Neural cell (in vitro differentiated cells): Measurements from ENCODE around the gene PTPRU. TPM values are rescaled to one million over a fixed set of nuclear protein-coding genes. Genes with fewer than 3 reads are reported as not detected.

Experiments
- H2AFZ ChIP-seq: fragments of 200-600, 300-800 bp; sonication (generic), shearing (Covaris generic); 2 replicates; pipeline ENCODE4 v1.6.0; 2014; ENCODE audit warnings: low read depth, mild to moderate bottlenecking, antibody characterized with exemption, low read length, moderate library complexity
- H3F3A ChIP-seq: fragments of 200-600 bp; shearing (Covaris generic); 2 replicates; pipeline ENCODE4 v1.6.1; 2016; ENCODE audit warnings: mild to moderate bottlenecking, moderate library complexity, mixed read lengths, antibody characterized with exemption, low read length; ENCODE audit not compliant: insufficient read depth, poor library complexity, severe bottlenecking
- H3K27ac ChIP-seq: fragments of 200-600, 300-800 bp; sonication (generic), shearing (Covaris generic); 2 replicates; pipeline ENCODE4 v1.5.1; 2014; ENCODE audit warnings: mild to moderate bottlenecking, low read length, moderate library complexity
- H3K27me3 ChIP-seq: fragments of 300-800, 200-600 bp; sonication (generic), shearing (Covaris generic); 2 replicates; pipeline ENCODE4 v1.6.0; 2014; ENCODE audit warnings: mild to moderate bottlenecking, low read depth, low read length, moderate library complexity; ENCODE audit not compliant: insufficient read depth
- H3K36me3 ChIP-seq: fragments of 300-800, 200-600 bp; sonication (generic), shearing (Covaris generic); 2 replicates; pipeline ENCODE4 v1.5.1; 2014; ENCODE audit warnings: mild to moderate bottlenecking, antibody characterized with exemption, low read length, moderate library complexity; ENCODE audit not compliant: insufficient read depth
- H3K4me2 ChIP-seq: fragments of 300-800, 200-600 bp; sonication (generic), shearing (Covaris generic); 2 replicates; pipeline ENCODE4 v1.6.0; 2014; ENCODE audit warnings: mild to moderate bottlenecking, low read length
- H3K4me3 ChIP-seq: fragments of 300-800, 200-600 bp; sonication (generic), shearing (Covaris generic); 2 replicates; pipeline ENCODE4 v1.5.1; 2014; ENCODE audit warnings: mild to moderate bottlenecking, low read length, moderate library complexity
- H3K79me2 ChIP-seq: fragments of 200-600 bp; shearing (Covaris generic); replicated peaks from 2 replicates; pipeline ENCODE4 v1.6.0; 2014; ENCODE audit warnings: mild to moderate bottlenecking, low read length, moderate library complexity; ENCODE audit not compliant: insufficient read depth
- H3K9ac ChIP-seq: fragments of 300-800, 200-600 bp; sonication (generic), shearing (Covaris generic); 2 replicates; pipeline ENCODE4 v1.6.1; 2016; ENCODE audit warnings: mild to moderate bottlenecking, low read length, mixed read lengths
- H3K9me2 ChIP-seq: fragments of 200-600 bp; shearing (Covaris generic); 2 replicates; pipeline ENCODE4 v1.6.1; 2016; ENCODE audit warnings: mild to moderate bottlenecking, low read length, mixed read lengths; ENCODE audit not compliant: insufficient read depth
- H3K9me3 ChIP-seq: fragments of 200-600, 300-800 bp; sonication (generic), shearing (Covaris generic); 2 replicates; pipeline ENCODE4 v1.6.1; 2016; ENCODE audit warnings: mild to moderate bottlenecking, mixed run types, low read length, moderate library complexity, mixed read lengths
- H4K20me1 ChIP-seq: fragments of 200-600 bp; shearing (Covaris generic); 2 replicates; pipeline ENCODE4 v1.6.1; 2016; ENCODE audit warnings: mild to moderate bottlenecking, mixed run types; ENCODE audit not compliant: insufficient read depth
- EP300 ChIP-seq: fragments of 450-650 bp; conservative IDR thresholded peaks from 2 replicates; pipeline ENCODE4 v1.6.1; 2014; ENCODE audit warnings: antibody characterized with exemption, mild to moderate bottlenecking, moderate library complexity; ENCODE audit not compliant: poor library complexity, severe bottlenecking
- EZH2 ChIP-seq: fragments of 200-600, 300-800 bp; shearing (Covaris generic), sonication (generic); IDR thresholded peaks from 2 replicates; pipeline ENCODE4 v1.6.1; 2014; ENCODE audit warnings: antibody characterized with exemption, low read length, borderline replicate concordance, mild to moderate bottlenecking; ENCODE audit not compliant: insufficient read depth, poor library complexity, severe bottlenecking
- MXI1 ChIP-seq: fragments of 450-650 bp; conservative IDR thresholded peaks from 2 replicates; pipeline ENCODE4 v1.6.1; 2014; ENCODE audit warnings: antibody characterized with exemption, mild to moderate bottlenecking; ENCODE audit not compliant: poor library complexity, severe bottlenecking
- POLR2AphosphoS5 ChIP-seq: IDR thresholded peaks from 2 replicates; pipeline ENCODE4 v1.6.1; 2012
- RAD21 ChIP-seq: fragments of 450-650 bp; conservative IDR thresholded peaks from 2 replicates; pipeline ENCODE4 v1.6.1; 2014; ENCODE audit warnings: antibody characterized with exemption, mild to moderate bottlenecking, moderate library complexity
- SMC3 ChIP-seq: fragments of 450-650 bp; conservative IDR thresholded peaks from 2 replicates; pipeline ENCODE4 v1.6.1; 2014; ENCODE audit warnings: antibody characterized with exemption, mild to moderate bottlenecking, moderate library complexity; ENCODE audit not compliant: poor library complexity
- TAF1 ChIP-seq: IDR thresholded peaks from 2 replicates; pipeline ENCODE4 v1.6.1; 2012; ENCODE audit warnings: low read depth
- polyA plus RNA-seq: library from polyadenylated mRNA; depleted of rRNA; stranded (reverse); fragments of >200 nt; gene quantifications from 2 replicates; pipeline ENCODE4 v1.2.3, GENCODE V29; 2014
- TF ChIP-seq, protein P1 (sequence below): fragments of 450-650 bp; IDR thresholded peaks from 2 replicates; pipeline ENCODE4 v1.5.1; 2014; ENCODE audit warnings: antibody characterized with exemption, mild to moderate bottlenecking, moderate library complexity; ENCODE audit not compliant: poor library complexity, severe bottlenecking
- TF ChIP-seq, protein P2 (sequence below): IDR thresholded peaks from 2 replicates; pipeline ENCODE4 v1.6.1; 2012; ENCODE audit warnings: borderline replicate concordance

PTPRU gene
- polyA plus RNA-seq, 1 donor from 2014 or later, result 5.0 TPM

DNA sequence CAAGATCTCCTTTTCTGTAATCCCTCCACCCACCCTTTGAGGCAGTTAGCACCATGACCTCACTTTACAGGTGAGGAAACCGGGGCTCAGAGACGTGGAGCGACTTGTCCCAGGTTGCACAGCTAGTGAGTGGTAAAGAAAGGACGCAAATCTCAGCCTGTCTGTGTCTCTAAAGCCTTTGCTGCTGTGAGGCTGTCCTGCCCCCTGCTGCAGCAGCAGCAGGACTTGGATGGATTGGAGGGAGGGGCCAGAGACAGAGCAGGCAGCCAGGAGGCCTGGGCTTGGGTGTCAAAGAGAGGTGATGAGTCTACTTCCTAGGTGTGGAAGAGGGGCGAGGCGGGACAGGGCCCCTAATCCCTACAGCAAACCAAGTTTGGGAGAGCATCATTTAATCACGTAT, 69.6 kb downstream of the PTPRU start:
- no peaks in the 10 kb centered on the region for H3F3A ChIP-seq
- no peak overlapping the region for H3K9ac ChIP-seq
- no peak overlapping the region for H3K27ac ChIP-seq
- H3K9me3 ChIP-seq, result no peaks in the 10 kb centered on the region
- H3K79me2 ChIP-seq, result no peaks in the 10 kb centered on the region
- H3K9me2 ChIP-seq, result no peaks in the 10 kb centered on the region
- H3K36me3 ChIP-seq, result no peaks in the 10 kb centered on the region
- no peak overlapping the region for H3K4me3 ChIP-seq
- no peaks in the 10 kb centered on the region for H4K20me1 ChIP-seq
- H2AFZ ChIP-seq, result no peak overlapping the region
- TF ChIP-seq RAD21 (no peak), POLR2AphosphoS5 (no peak), EZH2 (no peak)
- TF ChIP-seq, protein P1, sequence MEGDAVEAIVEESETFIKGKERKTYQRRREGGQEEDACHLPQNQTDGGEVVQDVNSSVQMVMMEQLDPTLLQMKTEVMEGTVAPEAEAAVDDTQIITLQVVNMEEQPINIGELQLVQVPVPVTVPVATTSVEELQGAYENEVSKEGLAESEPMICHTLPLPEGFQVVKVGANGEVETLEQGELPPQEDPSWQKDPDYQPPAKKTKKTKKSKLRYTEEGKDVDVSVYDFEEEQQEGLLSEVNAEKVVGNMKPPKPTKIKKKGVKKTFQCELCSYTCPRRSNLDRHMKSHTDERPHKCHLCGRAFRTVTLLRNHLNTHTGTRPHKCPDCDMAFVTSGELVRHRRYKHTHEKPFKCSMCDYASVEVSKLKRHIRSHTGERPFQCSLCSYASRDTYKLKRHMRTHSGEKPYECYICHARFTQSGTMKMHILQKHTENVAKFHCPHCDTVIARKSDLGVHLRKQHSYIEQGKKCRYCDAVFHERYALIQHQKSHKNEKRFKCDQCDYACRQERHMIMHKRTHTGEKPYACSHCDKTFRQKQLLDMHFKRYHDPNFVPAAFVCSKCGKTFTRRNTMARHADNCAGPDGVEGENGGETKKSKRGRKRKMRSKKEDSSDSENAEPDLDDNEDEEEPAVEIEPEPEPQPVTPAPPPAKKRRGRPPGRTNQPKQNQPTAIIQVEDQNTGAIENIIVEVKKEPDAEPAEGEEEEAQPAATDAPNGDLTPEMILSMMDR, result no peak
- no peaks in the 10 kb centered on the region for H3K27me3 ChIP-seq
- no peak overlapping the region for H3K4me2 ChIP-seq

DNA sequence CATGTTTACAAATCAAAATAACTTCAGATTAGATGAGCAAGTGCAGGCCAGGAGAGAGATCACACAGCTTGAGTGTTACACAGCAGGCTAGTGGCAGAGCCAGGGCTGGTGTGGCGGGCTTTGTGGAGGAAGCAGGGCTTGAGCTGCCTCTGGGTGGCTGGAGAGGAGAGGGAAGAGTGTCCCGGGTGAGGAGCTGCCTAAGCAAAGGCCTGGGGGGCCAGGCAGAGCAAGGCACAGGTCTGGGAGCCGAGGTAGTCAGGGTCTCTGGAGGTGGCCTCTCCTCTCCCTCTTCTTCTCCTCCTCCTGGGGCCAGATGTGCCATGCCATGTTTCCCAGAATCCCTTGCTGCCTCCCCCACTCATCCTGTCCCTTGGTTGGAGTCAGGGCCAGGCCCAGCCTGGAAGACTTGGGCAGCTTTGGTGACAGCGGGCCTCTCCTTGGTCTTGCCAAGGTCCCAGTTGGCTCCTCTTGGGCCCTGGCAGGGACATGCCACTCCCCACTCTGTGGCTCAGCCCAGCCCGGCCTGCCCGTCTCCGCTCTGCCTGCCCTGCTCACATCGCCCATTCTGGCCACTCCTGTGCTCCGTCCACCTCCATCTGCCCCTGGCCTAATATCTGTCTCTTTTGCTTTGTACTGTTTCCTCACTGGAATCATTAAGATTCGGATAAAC, 70.3 kb downstream of the PTPRU start:
- Histone ChIP-seq H2AFZ (no peak overlapping the region), H3K27ac (no peak overlapping the region), H3K9ac (no peak overlapping the region), H3K4me3 (no peak overlapping the region), H3K9me2 (no peaks in the 10 kb centered on the region), H4K20me1 (no peaks in the 10 kb centered on the region), H3K9me3 (no peaks in the 10 kb centered on the region), H3F3A (no peaks in the 10 kb centered on the region), H3K27me3 (no peaks in the 10 kb centered on the region), H3K79me2 (no peaks in the 10 kb centered on the region), H3K36me3 (no peaks in the 10 kb centered on the region), H3K4me2 (no peak overlapping the region)
- no peak for TF ChIP-seq TAF1
- no peak for TF ChIP-seq RAD21
- TF ChIP-seq, protein P1, result no peak
- TF ChIP-seq, protein P2, sequence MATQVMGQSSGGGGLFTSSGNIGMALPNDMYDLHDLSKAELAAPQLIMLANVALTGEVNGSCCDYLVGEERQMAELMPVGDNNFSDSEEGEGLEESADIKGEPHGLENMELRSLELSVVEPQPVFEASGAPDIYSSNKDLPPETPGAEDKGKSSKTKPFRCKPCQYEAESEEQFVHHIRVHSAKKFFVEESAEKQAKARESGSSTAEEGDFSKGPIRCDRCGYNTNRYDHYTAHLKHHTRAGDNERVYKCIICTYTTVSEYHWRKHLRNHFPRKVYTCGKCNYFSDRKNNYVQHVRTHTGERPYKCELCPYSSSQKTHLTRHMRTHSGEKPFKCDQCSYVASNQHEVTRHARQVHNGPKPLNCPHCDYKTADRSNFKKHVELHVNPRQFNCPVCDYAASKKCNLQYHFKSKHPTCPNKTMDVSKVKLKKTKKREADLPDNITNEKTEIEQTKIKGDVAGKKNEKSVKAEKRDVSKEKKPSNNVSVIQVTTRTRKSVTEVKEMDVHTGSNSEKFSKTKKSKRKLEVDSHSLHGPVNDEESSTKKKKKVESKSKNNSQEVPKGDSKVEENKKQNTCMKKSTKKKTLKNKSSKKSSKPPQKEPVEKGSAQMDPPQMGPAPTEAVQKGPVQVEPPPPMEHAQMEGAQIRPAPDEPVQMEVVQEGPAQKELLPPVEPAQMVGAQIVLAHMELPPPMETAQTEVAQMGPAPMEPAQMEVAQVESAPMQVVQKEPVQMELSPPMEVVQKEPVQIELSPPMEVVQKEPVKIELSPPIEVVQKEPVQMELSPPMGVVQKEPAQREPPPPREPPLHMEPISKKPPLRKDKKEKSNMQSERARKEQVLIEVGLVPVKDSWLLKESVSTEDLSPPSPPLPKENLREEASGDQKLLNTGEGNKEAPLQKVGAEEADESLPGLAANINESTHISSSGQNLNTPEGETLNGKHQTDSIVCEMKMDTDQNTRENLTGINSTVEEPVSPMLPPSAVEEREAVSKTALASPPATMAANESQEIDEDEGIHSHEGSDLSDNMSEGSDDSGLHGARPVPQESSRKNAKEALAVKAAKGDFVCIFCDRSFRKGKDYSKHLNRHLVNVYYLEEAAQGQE, result no peak
- no peak for TF ChIP-seq SMC3
- no peak for TF ChIP-seq POLR2AphosphoS5
- TF ChIP-seq EZH2, result no peak
- TF ChIP-seq EP300, result no peak
- TF ChIP-seq MXI1, result no peak
